Mucosa of descending colon (tissue), 3 donors: ENCODE measurements around the gene TAGAP. TPM values are rescaled to one million over a fixed set of nuclear protein-coding genes. Genes with fewer than 3 reads are reported as not detected.

Source experiments
- ATAC-seq: fragments of 200-7000 bp; cut with Tn5 transposase; one replicate; pipeline ENCODE4 v1.9.1; 2020; ENCODE audit warnings: mild to moderate bottlenecking, moderate library complexity
- DNase-seq, 3 donors: peaks; one replicate each; pipeline ENCODE4 v3.0.0-alpha.2; 2020
- H3K36me3 ChIP-seq: fragments of 200-600 bp; one replicate; pipeline ENCODE4 v1.8.0; 2021; ENCODE audit warnings: low read depth, mild to moderate bottlenecking
- H3K4me1 ChIP-seq: fragments of 200-600 bp; one replicate; pipeline ENCODE4 v1.8.0; 2021; ENCODE audit warnings: low read depth, mild to moderate bottlenecking
- H3K4me3 ChIP-seq: fragments of 200-600 bp; one replicate; pipeline ENCODE4 v1.8.0; 2021; ENCODE audit warnings: mild to moderate bottlenecking
- H3K9me3 ChIP-seq: fragments of 200-600 bp; one replicate; pipeline ENCODE4 v1.8.0; 2021; ENCODE audit warnings: mild to moderate bottlenecking
- intact Hi-C, 2 donors: fragments of 100-400 bp; cut with DNase I in 1 of 2; cut with micrococcal nuclease in 1 of 2; formaldehyde crosslinking; loops; one replicate each; pipeline versions ENCODE4 v1.11.0 to v1.11.1; 2022; cut with DNase I, micrococcal nuclease
- total RNA-seq, 3 donors: library from RNA; stranded (reverse); fragmentation: NEBNext Ultra II Directional in 2 of 3; extraction: Animal tissue kit (Norgen Biotek cat#: 25700) in 2 of 3; gene quantifications; one replicate each; pipeline versions ENCODE4 v1.2.1 to v1.2.4, GENCODE V29; 2021 to 2023
- TF ChIP-seq, protein P1 (sequence below): fragments of 200-600 bp; IDR thresholded peaks from one replicate; pipeline ENCODE4 v1.8.0; 2022; ENCODE audit warnings: antibody characterized with exemption, mild to moderate bottlenecking
- donor health status: DM: no; HTN: no; CAD: no; lungs with moderate emphysema.
- donor health status: DM: no; HTN: no; CAD: no.
- donor health status: DM: no; HTN: yes; CAD: no.

TAGAP gene
- total RNA-seq, 3 donors from 2014 or later, result 2.0 to 4.1 (median 3.7) TPM

DNA sequence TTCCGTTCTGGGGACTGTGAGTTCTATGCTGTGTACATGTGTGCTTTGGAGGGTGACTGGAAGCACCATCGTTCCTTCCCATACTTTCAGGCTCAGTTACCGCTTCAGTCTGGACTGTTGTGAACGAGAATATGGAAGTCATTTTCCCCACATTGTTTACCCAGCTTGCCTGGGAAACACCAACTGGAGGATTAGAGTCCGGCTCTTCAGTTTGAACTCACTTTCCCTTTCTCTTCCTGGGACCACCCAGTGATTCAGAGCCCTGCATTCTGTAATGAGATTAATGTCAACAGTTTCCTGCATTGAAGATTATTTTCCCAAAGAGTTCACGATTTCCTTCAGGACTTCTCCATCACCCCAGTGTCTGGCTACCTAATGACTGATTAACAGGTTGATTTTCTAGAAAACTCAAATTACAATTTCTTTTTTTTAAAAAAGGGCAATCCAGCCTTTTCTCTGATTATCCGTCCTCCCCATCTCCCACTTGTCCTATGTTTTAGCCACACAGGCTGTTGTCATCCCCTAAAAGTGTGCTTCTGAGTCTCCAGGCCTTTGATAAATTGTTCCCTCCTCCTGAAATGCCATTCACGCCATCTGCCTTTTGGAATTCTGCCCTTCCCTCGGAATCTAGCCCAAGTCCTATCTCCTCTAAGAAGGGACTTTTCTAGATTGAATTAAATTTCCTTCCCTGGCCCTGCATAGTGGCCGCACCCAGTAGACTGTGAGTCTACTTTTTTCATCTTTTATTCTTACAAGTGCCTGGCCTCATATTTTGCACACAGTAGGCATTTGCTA, 3.3 kb upstream of the TAGAP start:
- TF ChIP-seq, protein P1, sequence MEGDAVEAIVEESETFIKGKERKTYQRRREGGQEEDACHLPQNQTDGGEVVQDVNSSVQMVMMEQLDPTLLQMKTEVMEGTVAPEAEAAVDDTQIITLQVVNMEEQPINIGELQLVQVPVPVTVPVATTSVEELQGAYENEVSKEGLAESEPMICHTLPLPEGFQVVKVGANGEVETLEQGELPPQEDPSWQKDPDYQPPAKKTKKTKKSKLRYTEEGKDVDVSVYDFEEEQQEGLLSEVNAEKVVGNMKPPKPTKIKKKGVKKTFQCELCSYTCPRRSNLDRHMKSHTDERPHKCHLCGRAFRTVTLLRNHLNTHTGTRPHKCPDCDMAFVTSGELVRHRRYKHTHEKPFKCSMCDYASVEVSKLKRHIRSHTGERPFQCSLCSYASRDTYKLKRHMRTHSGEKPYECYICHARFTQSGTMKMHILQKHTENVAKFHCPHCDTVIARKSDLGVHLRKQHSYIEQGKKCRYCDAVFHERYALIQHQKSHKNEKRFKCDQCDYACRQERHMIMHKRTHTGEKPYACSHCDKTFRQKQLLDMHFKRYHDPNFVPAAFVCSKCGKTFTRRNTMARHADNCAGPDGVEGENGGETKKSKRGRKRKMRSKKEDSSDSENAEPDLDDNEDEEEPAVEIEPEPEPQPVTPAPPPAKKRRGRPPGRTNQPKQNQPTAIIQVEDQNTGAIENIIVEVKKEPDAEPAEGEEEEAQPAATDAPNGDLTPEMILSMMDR, result no peak
- no peak overlapping the region for H3K4me3 ChIP-seq
- H3K4me1 ChIP-seq, result no peaks in the 10 kb centered on the region
- DNase-seq (no peak), ATAC-seq (no peak)
- intact Hi-C loops, result no loop called here
- H3K9me3 ChIP-seq, result no peaks in the 10 kb centered on the region
- no peaks in the 10 kb centered on the region for H3K36me3 ChIP-seq

DNA sequence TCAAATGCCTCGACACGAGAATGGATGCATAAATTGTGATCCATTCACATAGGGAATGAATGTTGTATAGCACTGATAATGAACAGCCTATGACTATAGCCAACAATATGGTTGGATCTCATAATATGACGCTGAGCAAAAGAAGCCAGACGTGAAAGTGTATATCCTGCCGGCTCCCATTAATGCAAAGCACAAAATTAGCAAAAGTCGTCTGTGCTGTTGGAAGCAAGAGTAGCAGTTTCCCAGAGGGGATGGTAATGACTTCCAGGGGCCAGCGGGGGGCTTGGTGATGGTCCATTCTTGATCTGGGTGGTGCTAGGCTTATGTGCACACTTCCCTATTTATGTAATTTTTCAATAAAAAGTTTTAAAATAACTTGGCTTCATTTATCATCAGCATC, 1.0 kb upstream of the TAGAP start:
- ATAC-seq, result no peak
- no peaks in the 10 kb centered on the region for H3K9me3 ChIP-seq
- DNase-seq, result no peak
- TF ChIP-seq, protein P1, result no peak
- intact Hi-C loops, result no loop called here
- H3K4me3 ChIP-seq, result no peak overlapping the region
- H3K36me3 ChIP-seq, result no peaks in the 10 kb centered on the region
- H3K4me1 ChIP-seq, result no peaks in the 10 kb centered on the region

DNA sequence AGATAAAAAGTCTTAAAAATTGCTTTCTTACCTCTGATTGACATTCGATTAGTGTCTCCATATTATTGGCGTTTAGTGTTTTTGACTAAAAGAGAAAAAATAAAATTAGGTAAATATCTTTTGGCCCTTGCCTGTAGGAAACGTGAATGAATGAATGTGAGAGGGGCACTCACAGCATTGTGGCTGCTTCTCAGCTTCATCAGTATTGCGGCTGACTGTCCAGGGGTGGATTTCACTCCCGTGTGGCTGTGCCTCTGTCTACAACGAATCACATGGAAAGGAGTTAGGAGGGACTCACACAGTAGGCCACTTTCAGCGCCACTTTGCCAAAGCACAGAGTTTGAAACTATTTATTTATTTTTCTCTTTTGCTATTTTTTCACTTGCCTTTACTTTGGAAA, 844 bp downstream of the TAGAP start:
- TF ChIP-seq, protein P1, result no peak
- ATAC-seq, result no peak
- Histone ChIP-seq H3K4me1 (no peaks in the 10 kb centered on the region), H3K4me3 (peak overlapping the region; percentile 6), H3K36me3 (no peaks in the 10 kb centered on the region), H3K9me3 (no peaks in the 10 kb centered on the region)
- intact Hi-C loops, result loop anchor here in 1 of 2 donors (2.0 kb wide), 1 partner anchor 63 kb away; no protein-coding TSS in a partner anchor
- no peak for DNase-seq

DNA sequence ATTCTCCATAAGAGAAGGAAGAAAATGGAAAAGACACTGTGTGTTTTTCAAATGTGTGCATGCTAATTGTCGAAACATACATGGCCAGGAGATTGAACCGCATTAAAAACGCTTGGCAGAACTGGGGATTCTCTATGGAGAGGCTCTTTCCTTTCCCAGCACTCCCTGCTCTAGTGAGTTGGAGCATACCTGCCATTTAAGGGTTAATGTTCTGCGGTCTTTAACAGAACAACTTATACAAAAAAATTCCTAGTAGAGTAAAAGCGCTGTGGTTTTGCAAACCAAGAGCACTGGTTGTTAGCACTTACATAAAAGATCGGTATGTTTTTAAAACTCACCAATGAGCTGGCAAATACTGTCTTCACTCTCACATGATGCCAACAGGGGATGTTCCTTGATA, 1.5 kb downstream of the TAGAP start:
- Histone ChIP-seq H3K4me1 (no peaks in the 10 kb centered on the region), H3K36me3 (no peaks in the 10 kb centered on the region), H3K9me3 (no peaks in the 10 kb centered on the region), H3K4me3 (no peak overlapping the region)
- ATAC-seq, result no peak
- intact Hi-C loops, result loop anchor here in 1 of 2 donors (2.0 kb wide), 1 partner anchor 64 kb away; no protein-coding TSS in a partner anchor
- TF ChIP-seq, protein P1, result no peak
- DNase-seq, result no peak

DNA sequence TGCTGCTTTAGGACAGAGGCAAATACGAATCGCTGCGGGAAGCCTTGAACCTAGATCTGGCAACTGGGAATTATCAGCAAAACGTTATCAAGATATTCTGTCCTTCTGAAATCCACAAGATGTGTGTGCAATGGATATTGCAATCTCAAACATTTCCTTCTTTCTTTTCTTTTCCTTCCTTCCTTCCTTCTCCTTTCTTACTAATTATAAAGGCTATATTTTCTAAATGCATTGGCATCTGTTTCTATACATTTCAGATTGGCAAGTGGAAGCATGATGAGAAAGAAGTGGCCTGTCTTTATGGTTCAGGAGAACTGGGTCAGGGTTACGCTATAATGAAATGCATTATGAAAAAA, 2.0 kb downstream of the TAGAP start:
- Histone ChIP-seq H3K36me3 (no peaks in the 10 kb centered on the region), H3K9me3 (no peaks in the 10 kb centered on the region), H3K4me3 (no peak overlapping the region), H3K4me1 (no peaks in the 10 kb centered on the region)
- TF ChIP-seq, protein P1, result no peak
- intact Hi-C loops, result loop anchor here in 1 of 2 donors (2.0 kb wide), 1 partner anchor 64 kb away; no protein-coding TSS in a partner anchor
- no peak for ATAC-seq
- no peak for DNase-seq
